ENCODE data around the gene PEX3. TPM values are rescaled to one million over a fixed set of nuclear protein-coding genes. Genes with fewer than 3 reads are reported as not detected.

Gene PEX3
- total and polyA plus RNA-seq, 10 of the 15 experiments (the other 5 are each of a cell fraction or from before 2014, with no cell fraction given), result 18.6 to 70.7 (median 38.6) TPM

DNA sequence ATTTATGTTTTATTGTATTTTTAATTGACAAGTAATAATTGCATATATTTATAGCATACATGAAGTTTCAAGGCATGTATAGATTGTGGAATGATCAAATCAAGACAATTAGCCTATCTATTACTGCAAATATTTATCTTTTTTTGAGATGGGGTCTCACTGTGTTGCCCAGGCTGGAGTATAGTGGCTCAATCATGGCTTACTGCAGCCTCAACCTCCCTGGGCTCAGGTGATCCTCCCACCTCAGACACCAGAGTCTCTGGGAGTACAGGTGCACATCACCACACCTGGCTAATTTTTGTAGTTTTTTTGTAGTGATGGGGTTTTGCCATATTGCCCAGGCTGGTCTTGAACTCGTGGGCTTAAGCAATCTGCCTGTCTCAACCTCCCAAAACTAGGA, 77.1 kb downstream of the PEX3 start (continued):
- TF ChIP-seq, protein P1, sequence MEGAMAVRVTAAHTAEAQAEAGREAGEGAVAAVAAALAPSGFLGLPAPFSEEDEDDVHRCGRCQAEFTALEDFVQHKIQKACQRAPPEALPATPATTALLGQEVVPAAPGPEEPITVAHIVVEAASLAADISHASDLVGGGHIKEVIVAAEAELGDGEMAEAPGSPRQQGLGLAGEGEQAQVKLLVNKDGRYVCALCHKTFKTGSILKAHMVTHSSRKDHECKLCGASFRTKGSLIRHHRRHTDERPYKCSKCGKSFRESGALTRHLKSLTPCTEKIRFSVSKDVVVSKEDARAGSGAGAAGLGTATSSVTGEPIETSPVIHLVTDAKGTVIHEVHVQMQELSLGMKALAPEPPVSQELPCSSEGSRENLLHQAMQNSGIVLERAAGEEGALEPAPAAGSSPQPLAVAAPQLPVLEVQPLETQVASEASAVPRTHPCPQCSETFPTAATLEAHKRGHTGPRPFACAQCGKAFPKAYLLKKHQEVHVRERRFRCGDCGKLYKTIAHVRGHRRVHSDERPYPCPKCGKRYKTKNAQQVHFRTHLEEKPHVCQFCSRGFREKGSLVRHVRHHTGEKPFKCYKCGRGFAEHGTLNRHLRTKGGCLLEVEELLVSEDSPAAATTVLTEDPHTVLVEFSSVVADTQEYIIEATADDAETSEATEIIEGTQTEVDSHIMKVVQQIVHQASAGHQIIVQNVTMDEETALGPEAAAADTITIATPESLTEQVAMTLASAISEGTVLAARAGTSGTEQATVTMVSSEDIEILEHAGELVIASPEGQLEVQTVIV (IDR thresholded peaks at IDR 0.05; ENCODE audit: borderline replicate concordance, partially characterized antibody), result no peak
- TF ChIP-seq RB1 (IDR thresholded peaks at IDR 0.05; ENCODE audit: borderline replicate concordance) (no peak), EP300 (IDR thresholded peaks at IDR 0.05; ENCODE audit: borderline replicate concordance in 1 of 2, control insufficient read depth in 1 of 2, low read depth in 2 of 2, low read length in 2 of 2) (no peak), MTA3 (IDR thresholded peaks at IDR 0.05; ENCODE audit: borderline replicate concordance, low read length) (no peak), SUPT20H (IDR thresholded peaks at IDR 0.05; ENCODE audit: borderline replicate concordance, control insufficient read depth, low read depth, low read length) (no peak), STAT1 (conservative IDR thresholded peaks at IDR 0.05) (no peak), SIN3A (IDR thresholded peaks at IDR 0.05; ENCODE audit: low read depth, low read length) (no peak), ZNF217 (IDR thresholded peaks at IDR 0.05) (no peak), NFYB (IDR thresholded peaks at IDR 0.05; ENCODE audit: insufficient read depth, low read depth, low read length) (no peak), CHD2 (IDR thresholded peaks at IDR 0.05; ENCODE audit: borderline replicate concordance, low read depth, low read length) (no peak)
- TF ChIP-seq, protein P2, sequence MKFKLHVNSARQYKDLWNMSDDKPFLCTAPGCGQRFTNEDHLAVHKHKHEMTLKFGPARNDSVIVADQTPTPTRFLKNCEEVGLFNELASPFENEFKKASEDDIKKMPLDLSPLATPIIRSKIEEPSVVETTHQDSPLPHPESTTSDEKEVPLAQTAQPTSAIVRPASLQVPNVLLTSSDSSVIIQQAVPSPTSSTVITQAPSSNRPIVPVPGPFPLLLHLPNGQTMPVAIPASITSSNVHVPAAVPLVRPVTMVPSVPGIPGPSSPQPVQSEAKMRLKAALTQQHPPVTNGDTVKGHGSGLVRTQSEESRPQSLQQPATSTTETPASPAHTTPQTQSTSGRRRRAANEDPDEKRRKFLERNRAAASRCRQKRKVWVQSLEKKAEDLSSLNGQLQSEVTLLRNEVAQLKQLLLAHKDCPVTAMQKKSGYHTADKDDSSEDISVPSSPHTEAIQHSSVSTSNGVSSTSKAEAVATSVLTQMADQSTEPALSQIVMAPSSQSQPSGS (IDR thresholded peaks at IDR 0.05; ENCODE audit: low read length), result no peak
- TF ChIP-seq, protein P3, sequence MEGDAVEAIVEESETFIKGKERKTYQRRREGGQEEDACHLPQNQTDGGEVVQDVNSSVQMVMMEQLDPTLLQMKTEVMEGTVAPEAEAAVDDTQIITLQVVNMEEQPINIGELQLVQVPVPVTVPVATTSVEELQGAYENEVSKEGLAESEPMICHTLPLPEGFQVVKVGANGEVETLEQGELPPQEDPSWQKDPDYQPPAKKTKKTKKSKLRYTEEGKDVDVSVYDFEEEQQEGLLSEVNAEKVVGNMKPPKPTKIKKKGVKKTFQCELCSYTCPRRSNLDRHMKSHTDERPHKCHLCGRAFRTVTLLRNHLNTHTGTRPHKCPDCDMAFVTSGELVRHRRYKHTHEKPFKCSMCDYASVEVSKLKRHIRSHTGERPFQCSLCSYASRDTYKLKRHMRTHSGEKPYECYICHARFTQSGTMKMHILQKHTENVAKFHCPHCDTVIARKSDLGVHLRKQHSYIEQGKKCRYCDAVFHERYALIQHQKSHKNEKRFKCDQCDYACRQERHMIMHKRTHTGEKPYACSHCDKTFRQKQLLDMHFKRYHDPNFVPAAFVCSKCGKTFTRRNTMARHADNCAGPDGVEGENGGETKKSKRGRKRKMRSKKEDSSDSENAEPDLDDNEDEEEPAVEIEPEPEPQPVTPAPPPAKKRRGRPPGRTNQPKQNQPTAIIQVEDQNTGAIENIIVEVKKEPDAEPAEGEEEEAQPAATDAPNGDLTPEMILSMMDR (IDR thresholded peaks at IDR 0.05 in 2 of 3, conservative IDR thresholded peaks at IDR 0.05 in 1 of 3; ENCODE audit: control insufficient read depth in 2 of 3, extremely low read depth in 1 of 3, insufficient read depth in 1 of 3, low read depth in 3 of 3, low read length in 3 of 3), result no peak
- TF ChIP-seq, protein P4, sequence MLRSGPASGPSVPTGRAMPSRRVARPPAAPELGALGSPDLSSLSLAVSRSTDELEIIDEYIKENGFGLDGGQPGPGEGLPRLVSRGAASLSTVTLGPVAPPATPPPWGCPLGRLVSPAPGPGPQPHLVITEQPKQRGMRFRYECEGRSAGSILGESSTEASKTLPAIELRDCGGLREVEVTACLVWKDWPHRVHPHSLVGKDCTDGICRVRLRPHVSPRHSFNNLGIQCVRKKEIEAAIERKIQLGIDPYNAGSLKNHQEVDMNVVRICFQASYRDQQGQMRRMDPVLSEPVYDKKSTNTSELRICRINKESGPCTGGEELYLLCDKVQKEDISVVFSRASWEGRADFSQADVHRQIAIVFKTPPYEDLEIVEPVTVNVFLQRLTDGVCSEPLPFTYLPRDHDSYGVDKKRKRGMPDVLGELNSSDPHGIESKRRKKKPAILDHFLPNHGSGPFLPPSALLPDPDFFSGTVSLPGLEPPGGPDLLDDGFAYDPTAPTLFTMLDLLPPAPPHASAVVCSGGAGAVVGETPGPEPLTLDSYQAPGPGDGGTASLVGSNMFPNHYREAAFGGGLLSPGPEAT (IDR thresholded peaks at IDR 0.05; ENCODE audit: low read depth), result no peak
